Measurements from ENCODE around the gene TGFB2.

Gene TGFB2

DNA sequence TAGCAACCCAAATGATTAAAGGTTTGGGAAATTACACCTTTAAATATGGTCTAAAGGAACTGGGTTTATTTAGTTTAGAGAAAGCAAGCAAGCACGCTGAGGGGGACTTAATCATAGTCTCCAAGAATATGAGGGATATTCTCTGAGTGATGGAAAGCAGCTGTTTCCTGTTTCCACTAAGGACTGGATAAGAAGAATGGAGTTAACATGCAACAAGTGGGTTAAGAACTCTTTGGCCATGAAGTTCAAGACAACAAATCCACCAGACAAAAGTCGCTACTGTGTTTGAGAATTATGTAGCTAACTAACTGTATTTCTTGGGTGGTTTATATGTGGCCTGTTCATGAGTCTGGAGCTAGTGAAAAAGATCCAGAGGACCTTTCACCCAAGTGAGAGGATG is 85.7 kb downstream of the TGFB2 start:
- DNase-seq: no peak

- no peak for DNase-seq
Measured at GRCh38 chr1:218431476-218431875, 86.3 kb downstream of the TGFB2 start.

GRCh38 chr1:218433744-218434143 is 88.6 kb downstream of the TGFB2 start:
- DNase-seq: no peak

- DNase-seq: no peak
Measured at GRCh38 chr1:218435528-218435927, 90.4 kb downstream of the TGFB2 start.

DNA sequence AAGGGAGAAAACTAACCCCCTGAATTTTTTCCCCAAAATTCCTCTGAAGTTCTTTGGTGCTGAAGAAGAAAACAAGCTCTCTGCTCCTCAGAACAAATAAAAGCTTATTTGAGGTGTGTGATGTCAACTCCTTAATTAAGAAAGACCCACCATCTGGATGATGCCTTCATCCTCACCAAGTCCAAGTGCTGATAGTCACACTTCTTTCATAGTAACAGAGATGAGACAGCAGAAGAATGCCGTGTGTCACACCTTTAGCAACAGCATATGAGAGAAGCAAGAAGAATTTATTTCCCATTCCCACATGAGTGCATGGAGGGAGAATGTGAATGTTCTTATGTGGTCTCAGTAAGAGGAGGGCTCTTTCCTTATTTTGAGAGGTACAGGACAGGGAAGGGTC is 91.2 kb downstream of the TGFB2 start:
- DNase-seq: no peak

DNA sequence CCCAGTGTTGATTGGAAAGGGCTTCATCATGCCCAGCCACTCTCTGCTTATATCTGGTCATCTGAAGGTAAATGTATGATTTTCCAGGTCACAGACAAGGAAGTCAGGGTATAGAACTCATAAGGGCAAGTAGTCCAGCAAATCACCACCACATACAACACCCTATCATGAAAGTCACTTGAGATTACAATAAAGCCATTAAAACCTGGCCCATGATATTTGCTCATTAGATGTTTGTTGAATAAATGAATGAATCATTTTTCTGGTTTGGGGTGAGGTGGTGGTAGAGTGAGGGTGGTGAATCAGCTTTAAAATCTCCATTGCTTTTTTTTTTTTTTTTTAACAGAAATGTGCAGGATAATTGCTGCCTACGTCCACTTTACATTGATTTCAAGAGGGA is 91.9 kb downstream of the TGFB2 start:
- DNase-seq: no peak

DNA sequence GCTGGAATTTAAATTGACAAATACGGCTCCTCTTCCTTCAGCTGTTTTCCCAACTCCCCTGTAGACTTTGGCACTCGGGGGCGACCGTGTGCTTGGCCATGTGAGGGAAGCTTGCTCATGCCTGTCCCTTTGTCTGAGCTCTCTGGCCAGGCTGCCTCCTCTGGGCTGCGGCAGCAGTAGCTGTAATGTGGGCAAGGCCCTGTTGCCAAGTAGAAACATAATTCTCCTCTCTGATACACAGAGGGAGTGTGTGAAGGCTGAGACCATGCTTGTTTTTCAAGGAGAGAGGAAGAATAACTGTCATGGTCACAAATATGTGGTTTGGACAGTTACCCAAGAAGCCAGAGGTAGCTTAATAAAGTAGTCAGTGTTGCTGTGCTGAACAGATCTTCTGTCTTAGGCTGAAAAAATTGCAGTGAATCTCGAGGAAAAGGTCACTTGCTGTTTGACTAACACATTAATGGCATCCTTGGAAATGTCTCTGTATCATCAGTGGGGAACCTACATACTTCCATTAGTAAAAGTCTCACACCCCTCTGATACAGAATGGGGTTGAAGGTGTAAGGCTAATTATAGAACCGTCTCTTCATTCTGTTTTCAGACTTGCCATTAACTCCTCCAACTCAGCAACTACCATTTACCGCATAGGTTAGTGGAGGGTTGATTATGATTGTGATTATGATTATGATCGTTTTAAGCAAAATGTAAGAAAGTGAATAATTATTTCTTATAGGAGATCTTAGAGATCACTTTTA is 94.6 kb downstream of the TGFB2 start:
- DNase-seq: no peak

GRCh38 chr1:218443255-218443654 is 98.1 kb downstream of the TGFB2 start:
- no peak for DNase-seq

DNA sequence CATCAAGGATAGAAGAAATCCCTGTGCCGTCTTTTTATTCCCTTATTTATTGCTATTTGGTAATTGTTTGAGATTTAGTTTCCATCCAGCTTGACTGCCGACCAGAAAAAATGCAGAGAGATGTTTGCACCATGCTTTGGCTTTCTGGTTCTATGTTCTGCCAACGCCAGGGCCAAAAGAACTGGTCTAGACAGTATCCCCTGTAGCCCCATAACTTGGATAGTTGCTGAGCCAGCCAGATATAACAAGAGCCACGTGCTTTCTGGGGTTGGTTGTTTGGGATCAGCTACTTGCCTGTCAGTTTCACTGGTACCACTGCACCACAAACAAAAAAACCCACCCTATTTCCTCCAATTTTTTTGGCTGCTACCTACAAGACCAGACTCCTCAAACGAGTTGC is 99.0 kb downstream of the TGFB2 start:
- no peak for DNase-seq

DNA sequence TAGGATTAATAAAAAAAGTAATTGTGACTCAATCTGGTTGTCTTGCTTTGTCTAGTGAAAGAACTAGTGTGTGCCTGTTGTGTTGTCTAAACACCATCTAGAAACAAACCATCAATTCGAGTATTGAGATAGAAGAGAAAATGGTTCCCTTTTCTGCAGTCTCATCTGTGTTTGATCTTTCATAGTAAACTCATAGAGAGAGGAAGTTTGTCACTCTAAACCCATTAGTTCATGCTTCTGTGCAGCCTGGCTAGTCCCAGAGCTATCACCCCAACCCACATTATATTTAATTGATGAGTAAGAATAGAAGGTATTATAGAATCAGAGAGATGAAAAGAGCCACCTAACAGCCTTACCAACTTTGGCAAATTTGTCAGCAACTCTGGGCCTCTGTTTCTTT is 99.5 kb downstream of the TGFB2 start:
- DNase-seq: no peak

- DNase-seq: no peak
Measured at GRCh38 chr1:218447010-218447689, 102.0 kb downstream of the TGFB2 start.

- DNase-seq: no peak
Measured at GRCh38 chr1:218451415-218451814, 106.3 kb downstream of the TGFB2 start.

DNA sequence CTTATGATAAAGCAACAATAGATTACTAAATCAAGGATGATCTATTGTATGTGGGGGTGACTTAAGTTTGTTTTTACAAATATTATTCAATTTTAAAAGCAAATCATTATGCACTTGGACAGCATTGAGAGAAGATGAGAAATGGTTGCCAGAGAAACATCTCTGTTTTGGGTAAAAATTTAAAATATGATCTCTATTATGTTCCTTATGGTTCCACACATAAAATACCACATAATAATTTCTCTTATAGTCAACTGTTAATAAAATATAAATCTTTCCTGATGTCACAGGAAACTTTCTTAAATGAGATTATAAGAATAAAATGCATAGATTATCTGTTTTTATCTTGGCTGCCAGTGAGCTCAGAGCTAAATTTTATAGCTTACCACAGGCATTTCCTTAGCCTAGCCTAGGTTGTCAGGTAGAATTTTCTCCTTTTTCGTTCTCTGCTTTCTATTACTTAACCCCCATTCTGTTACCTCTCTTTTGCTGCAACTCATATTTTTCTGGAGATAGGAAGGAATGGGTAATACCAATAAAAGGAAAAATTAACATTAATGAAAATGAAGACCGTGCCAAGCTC is 109.7 kb downstream of the TGFB2 start:
- DNase-seq: no peak

DNA sequence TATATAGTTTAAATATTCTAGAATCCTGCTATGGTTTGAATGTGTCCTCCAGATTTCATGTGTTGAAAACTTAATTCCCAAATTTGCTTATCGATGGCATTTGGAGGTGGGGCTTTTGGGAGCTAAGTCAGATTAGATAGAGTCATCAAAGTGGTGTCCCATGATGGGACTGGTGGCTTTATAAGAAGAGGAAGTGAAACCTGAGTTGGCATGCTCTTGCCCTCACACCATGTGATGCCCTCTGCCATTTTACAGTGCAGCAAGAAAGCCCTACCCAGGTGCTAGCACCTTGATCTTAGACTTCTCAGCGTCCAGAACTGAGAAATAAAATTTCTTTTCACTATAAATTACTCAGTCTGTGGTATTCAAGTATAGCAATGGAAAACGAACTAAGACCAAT is 111.3 kb downstream of the TGFB2 start:
- no peak for DNase-seq

GRCh38 chr1:218459450-218459849 is 114.3 kb downstream of the TGFB2 start:
- DNase-seq: no peak

GRCh38 chr1:218459878-218460711 is 115.0 kb downstream of the TGFB2 start:
- no peak for DNase-seq

DNA sequence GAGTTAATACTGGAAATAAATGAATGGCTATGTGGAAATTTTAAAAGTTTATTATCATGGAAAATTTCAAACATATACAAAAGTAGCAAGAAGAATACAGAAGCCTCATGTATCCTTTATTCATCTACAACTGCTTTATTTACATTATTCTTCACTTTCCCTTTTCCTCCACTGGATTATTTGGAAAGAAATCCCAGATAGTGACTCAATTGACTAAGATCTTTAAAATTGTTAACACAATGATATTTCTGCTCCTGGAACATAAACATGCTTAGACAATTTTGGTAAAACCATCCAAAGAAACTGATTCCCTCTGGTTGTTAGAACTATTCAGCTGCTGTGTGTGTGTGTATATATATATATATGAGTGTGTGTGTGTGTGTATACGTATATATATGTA is 116.2 kb downstream of the TGFB2 start:
- DNase-seq: no peak

DNA sequence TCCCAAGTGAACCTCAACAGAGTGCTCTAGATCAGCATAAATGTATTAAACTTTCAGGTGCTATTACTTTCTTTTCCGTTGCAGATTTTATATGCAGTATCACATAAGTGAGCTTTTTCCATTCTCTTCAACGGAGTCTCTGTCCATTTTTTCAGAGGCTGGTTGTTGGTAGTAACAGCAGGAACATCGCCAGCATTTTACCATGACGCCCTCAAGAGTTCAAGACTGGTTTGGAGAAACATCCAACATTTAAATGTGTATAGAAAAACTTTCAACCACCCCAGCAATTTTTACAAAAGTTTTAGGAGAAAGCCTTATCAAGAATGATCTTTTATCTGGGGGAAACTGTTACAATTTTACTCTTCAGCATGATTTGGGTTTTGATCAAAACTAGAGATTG is 117.0 kb downstream of the TGFB2 start:
- no peak for DNase-seq

- DNase-seq: no peak
Measured at GRCh38 chr1:218462587-218462986, 117.5 kb downstream of the TGFB2 start.

- DNase-seq: no peak
Measured at GRCh38 chr1:218463194-218464156, 118.3 kb downstream of the TGFB2 start.

GRCh38 chr1:218464871-218465270 is 119.7 kb downstream of the TGFB2 start:
- no peak for DNase-seq

GRCh38 chr1:218466341-218467010 is 121.3 kb downstream of the TGFB2 start:
- DNase-seq: no peak
